ENCODE measurements around the gene SELE. TPM values are rescaled to one million over a fixed set of nuclear protein-coding genes. Genes with fewer than 3 reads are reported as not detected.

The SELE gene
- total RNA-seq: 6.6 TPM
- polyA plus RNA-seq: 5.8 TPM

- no peaks in the 10 kb centered on the region for H3K4me1 ChIP-seq (ENCODE audit: insufficient read depth)
- H3K36me3 ChIP-seq (ENCODE audit: insufficient read depth): no peaks in the 10 kb centered on the region
- DNase-seq (ENCODE audit: extremely low spot score): no peak
- H3K27ac ChIP-seq (ENCODE audit: low read depth): no peak within 1 kb of the TSS
- 44% methylated on average over 7 of the region's 7 CpGs for WGBS
- no peak within 1 kb of the TSS for H3K4me3 ChIP-seq (ENCODE audit: low read depth, low read length)
These were observed at the start of gene SELE for GRCh38 chr1:169733924-169734323. Gene SELE, minus strand, starts transcription at chr1:169734079. Its CDS starts 467 bp downstream, at chr1:169733612.

GRCh38 chr1:169782596-169782995 is 48.7 kb upstream of the SELE start:
- 77% methylated on average over 3 of the region's 3 CpGs for WGBS

GRCh38 chr1:169779970-169780369 is 46.1 kb upstream of the SELE start:
- WGBS: 34% methylated on average over 4 of the region's 4 CpGs
- Histone ChIP-seq H3K27ac (ENCODE audit: low read depth) (no peak overlapping the region), H3K36me3 (ENCODE audit: insufficient read depth) (no peaks in the 10 kb centered on the region), H3K4me3 (ENCODE audit: low read depth, low read length) (no peak overlapping the region), H3K4me1 (ENCODE audit: insufficient read depth) (no peaks in the 10 kb centered on the region)
- DNase-seq (ENCODE audit: extremely low spot score): no peak

More at GRCh38 chr1:169782596-169782995, 48.7 kb upstream of the SELE start:
- H3K4me1 ChIP-seq (ENCODE audit: insufficient read depth): no peaks in the 10 kb centered on the region
- H3K36me3 ChIP-seq (ENCODE audit: insufficient read depth): no peaks in the 10 kb centered on the region
- H3K4me3 ChIP-seq (ENCODE audit: low read depth, low read length): no peak overlapping the region
- DNase-seq (ENCODE audit: extremely low spot score): no peak
- H3K27ac ChIP-seq (ENCODE audit: low read depth): no peak overlapping the region

- H3K4me3 ChIP-seq (ENCODE audit: low read depth, low read length): no peak overlapping the region
- no peaks in the 10 kb centered on the region for H3K4me1 ChIP-seq (ENCODE audit: insufficient read depth)
- no peak for DNase-seq (ENCODE audit: extremely low spot score)
- no peak overlapping the region for H3K27ac ChIP-seq (ENCODE audit: low read depth)
- no peaks in the 10 kb centered on the region for H3K36me3 ChIP-seq (ENCODE audit: insufficient read depth)
These were observed 45.3 kb upstream of the SELE start for GRCh38 chr1:169779150-169779549.

GRCh38 chr1:169776440-169776839 is 42.6 kb upstream of the SELE start:
- WGBS: 58% methylated on average over 3 of the region's 3 CpGs
- H3K27ac ChIP-seq (ENCODE audit: low read depth): no peak overlapping the region
- no peaks in the 10 kb centered on the region for H3K4me1 ChIP-seq (ENCODE audit: insufficient read depth)
- no peak overlapping the region for H3K4me3 ChIP-seq (ENCODE audit: low read depth, low read length)
- no peaks in the 10 kb centered on the region for H3K36me3 ChIP-seq (ENCODE audit: insufficient read depth)
- no peak for DNase-seq (ENCODE audit: extremely low spot score)

GRCh38 chr1:169768161-169768560 is 34.3 kb upstream of the SELE start:
- WGBS: 89% methylated on average over 2 of the region's 2 CpGs
- no peaks in the 10 kb centered on the region for H3K4me1 ChIP-seq (ENCODE audit: insufficient read depth)

GRCh38 chr1:169765580-169766331 is 31.9 kb upstream of the SELE start:
- Histone ChIP-seq H3K4me1 (ENCODE audit: insufficient read depth) (no peaks in the 10 kb centered on the region), H3K4me3 (ENCODE audit: low read depth, low read length) (no peak overlapping the region), H3K36me3 (ENCODE audit: insufficient read depth) (no peaks in the 10 kb centered on the region), H3K27ac (ENCODE audit: low read depth) (no peak overlapping the region)
- no peak for DNase-seq (ENCODE audit: extremely low spot score)
- WGBS: 70% methylated on average over 7 of the region's 7 CpGs

More at GRCh38 chr1:169768161-169768560, 34.3 kb upstream of the SELE start:
- H3K27ac ChIP-seq (ENCODE audit: low read depth): no peak overlapping the region
- no peak for DNase-seq (ENCODE audit: extremely low spot score)
- no peak overlapping the region for H3K4me3 ChIP-seq (ENCODE audit: low read depth, low read length)
- H3K36me3 ChIP-seq (ENCODE audit: insufficient read depth): no peaks in the 10 kb centered on the region

GRCh38 chr1:169764919-169765318 is 31.0 kb upstream of the SELE start:
- Histone ChIP-seq H3K4me3 (ENCODE audit: low read depth, low read length) (no peak overlapping the region), H3K27ac (ENCODE audit: low read depth) (no peak overlapping the region), H3K36me3 (ENCODE audit: insufficient read depth) (no peaks in the 10 kb centered on the region), H3K4me1 (ENCODE audit: insufficient read depth) (no peaks in the 10 kb centered on the region)
- 64% methylated on average over 1 of the region's 1 CpG for WGBS
- DNase-seq (ENCODE audit: extremely low spot score): no peak

GRCh38 chr1:169762699-169763098 is 28.8 kb upstream of the SELE start:
- Histone ChIP-seq H3K36me3 (ENCODE audit: insufficient read depth) (no peaks in the 10 kb centered on the region), H3K4me1 (ENCODE audit: insufficient read depth) (no peaks in the 10 kb centered on the region), H3K27ac (ENCODE audit: low read depth) (no peak overlapping the region), H3K4me3 (ENCODE audit: low read depth, low read length) (no peak overlapping the region)
- WGBS: 61% methylated on average over 1 of the region's 1 CpG
- no peak for DNase-seq (ENCODE audit: extremely low spot score)

GRCh38 chr1:169759038-169759437 is 25.2 kb upstream of the SELE start:
- no peak overlapping the region for H3K4me3 ChIP-seq (ENCODE audit: low read depth, low read length)
- 91% methylated on average over 3 of the region's 3 CpGs for WGBS
- H3K27ac ChIP-seq (ENCODE audit: low read depth): no peak overlapping the region
- no peaks in the 10 kb centered on the region for H3K36me3 ChIP-seq (ENCODE audit: insufficient read depth)
- no peaks in the 10 kb centered on the region for H3K4me1 ChIP-seq (ENCODE audit: insufficient read depth)
- no peak for DNase-seq (ENCODE audit: extremely low spot score)

- WGBS: 58% methylated on average over 4 of the region's 4 CpGs
- no peaks in the 10 kb centered on the region for H3K36me3 ChIP-seq (ENCODE audit: insufficient read depth)
- H3K27ac ChIP-seq (ENCODE audit: low read depth): no peak overlapping the region
- DNase-seq (ENCODE audit: extremely low spot score): no peak
- H3K4me3 ChIP-seq (ENCODE audit: low read depth, low read length): no peak overlapping the region
- H3K4me1 ChIP-seq (ENCODE audit: insufficient read depth): no peaks in the 10 kb centered on the region
These were observed 19.7 kb upstream of the SELE start for GRCh38 chr1:169753549-169753948.

- no peak overlapping the region for H3K27ac ChIP-seq (ENCODE audit: low read depth)
- 68% methylated on average over 1 of the region's 1 CpG for WGBS
- H3K4me3 ChIP-seq (ENCODE audit: low read depth, low read length): no peak overlapping the region
- no peaks in the 10 kb centered on the region for H3K36me3 ChIP-seq (ENCODE audit: insufficient read depth)
- DNase-seq (ENCODE audit: extremely low spot score): no peak
- no peaks in the 10 kb centered on the region for H3K4me1 ChIP-seq (ENCODE audit: insufficient read depth)
These were observed 16.2 kb upstream of the SELE start for GRCh38 chr1:169750041-169750440.

GRCh38 chr1:169746550-169746949 is 12.7 kb upstream of the SELE start:
- Histone ChIP-seq H3K36me3 (ENCODE audit: insufficient read depth) (no peaks in the 10 kb centered on the region), H3K4me3 (ENCODE audit: low read depth, low read length) (no peak overlapping the region), H3K27ac (ENCODE audit: low read depth) (no peak overlapping the region), H3K4me1 (ENCODE audit: insufficient read depth) (no peaks in the 10 kb centered on the region)
- DNase-seq (ENCODE audit: extremely low spot score): no peak
- 89% methylated on average over 2 of the region's 2 CpGs for WGBS

- H3K4me1 ChIP-seq (ENCODE audit: insufficient read depth): no peaks in the 10 kb centered on the region
- H3K36me3 ChIP-seq (ENCODE audit: insufficient read depth): no peaks in the 10 kb centered on the region
- no peak overlapping the region for H3K4me3 ChIP-seq (ENCODE audit: low read depth, low read length)
- WGBS: 50% methylated on average over 5 of the region's 5 CpGs
- H3K27ac ChIP-seq (ENCODE audit: low read depth): no peak overlapping the region
- no peak for DNase-seq (ENCODE audit: extremely low spot score)
These were observed 11.4 kb upstream of the SELE start for GRCh38 chr1:169745015-169745861.

Data from urinary bladder (tissue), 4 donors.